ENCODE data around the gene TSPAN4.

DNA sequence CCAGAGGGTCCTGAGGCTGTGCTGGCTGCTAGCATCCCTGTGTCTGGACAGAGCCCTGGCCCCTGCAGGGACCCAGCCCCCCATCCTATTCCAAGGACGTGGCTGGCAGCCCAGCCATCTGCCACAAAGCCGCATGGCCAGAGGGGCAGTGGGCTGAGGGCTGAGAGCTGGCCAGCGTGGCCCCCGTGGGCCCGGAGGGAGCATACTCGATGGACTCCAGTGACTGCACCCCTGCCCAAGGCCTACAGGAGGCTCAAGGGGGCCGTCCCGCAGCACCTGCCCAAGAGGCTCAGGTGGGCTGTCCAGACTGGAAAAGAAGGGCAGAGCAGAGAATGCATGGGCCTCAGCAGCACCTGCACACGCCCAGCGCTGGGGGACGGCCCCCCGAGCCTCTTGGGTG, 13.1 kb downstream of the TSPAN4 start:
- TF ChIP-seq, protein P1, sequence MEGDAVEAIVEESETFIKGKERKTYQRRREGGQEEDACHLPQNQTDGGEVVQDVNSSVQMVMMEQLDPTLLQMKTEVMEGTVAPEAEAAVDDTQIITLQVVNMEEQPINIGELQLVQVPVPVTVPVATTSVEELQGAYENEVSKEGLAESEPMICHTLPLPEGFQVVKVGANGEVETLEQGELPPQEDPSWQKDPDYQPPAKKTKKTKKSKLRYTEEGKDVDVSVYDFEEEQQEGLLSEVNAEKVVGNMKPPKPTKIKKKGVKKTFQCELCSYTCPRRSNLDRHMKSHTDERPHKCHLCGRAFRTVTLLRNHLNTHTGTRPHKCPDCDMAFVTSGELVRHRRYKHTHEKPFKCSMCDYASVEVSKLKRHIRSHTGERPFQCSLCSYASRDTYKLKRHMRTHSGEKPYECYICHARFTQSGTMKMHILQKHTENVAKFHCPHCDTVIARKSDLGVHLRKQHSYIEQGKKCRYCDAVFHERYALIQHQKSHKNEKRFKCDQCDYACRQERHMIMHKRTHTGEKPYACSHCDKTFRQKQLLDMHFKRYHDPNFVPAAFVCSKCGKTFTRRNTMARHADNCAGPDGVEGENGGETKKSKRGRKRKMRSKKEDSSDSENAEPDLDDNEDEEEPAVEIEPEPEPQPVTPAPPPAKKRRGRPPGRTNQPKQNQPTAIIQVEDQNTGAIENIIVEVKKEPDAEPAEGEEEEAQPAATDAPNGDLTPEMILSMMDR (IDR thresholded peaks at IDR 0.05 in 8 of 11, conservative IDR thresholded peaks at IDR 0.05 in 3 of 11): no peak
- TF ChIP-seq POLR2A (IDR thresholded peaks at IDR 0.05): no peak

All from spleen (tissue), 7 donors.